Measurements from ENCODE around the gene POR.

The POR gene

GRCh38 chr7:75948179-75948578 lies 33.2 kb downstream of the POR start:
- TF ChIP-seq EZH2phosphoT487 (IDR thresholded peaks at IDR 0.05; ENCODE audit: borderline replicate concordance), result no peak
- TF ChIP-seq, protein P1, sequence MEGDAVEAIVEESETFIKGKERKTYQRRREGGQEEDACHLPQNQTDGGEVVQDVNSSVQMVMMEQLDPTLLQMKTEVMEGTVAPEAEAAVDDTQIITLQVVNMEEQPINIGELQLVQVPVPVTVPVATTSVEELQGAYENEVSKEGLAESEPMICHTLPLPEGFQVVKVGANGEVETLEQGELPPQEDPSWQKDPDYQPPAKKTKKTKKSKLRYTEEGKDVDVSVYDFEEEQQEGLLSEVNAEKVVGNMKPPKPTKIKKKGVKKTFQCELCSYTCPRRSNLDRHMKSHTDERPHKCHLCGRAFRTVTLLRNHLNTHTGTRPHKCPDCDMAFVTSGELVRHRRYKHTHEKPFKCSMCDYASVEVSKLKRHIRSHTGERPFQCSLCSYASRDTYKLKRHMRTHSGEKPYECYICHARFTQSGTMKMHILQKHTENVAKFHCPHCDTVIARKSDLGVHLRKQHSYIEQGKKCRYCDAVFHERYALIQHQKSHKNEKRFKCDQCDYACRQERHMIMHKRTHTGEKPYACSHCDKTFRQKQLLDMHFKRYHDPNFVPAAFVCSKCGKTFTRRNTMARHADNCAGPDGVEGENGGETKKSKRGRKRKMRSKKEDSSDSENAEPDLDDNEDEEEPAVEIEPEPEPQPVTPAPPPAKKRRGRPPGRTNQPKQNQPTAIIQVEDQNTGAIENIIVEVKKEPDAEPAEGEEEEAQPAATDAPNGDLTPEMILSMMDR (conservative IDR thresholded peaks at IDR 0.05; ENCODE audit: low read length), result no peak
- Histone ChIP-seq H3K27me3 (ENCODE audit: insufficient read depth, low read length, poor library complexity, severe bottlenecking) (no peaks in the 10 kb centered on the region), H3K9me2 (replicated peaks; ENCODE audit: low read depth, low read length) (no peaks in the 10 kb centered on the region), H3K36me3 (ENCODE audit: insufficient read depth, low read length) (no peaks in the 10 kb centered on the region), H3K79me2 (ENCODE audit: insufficient read depth, low read length) (no peaks in the 10 kb centered on the region), H2AFZ (ENCODE audit: low read length) (no peak overlapping the region), H3K4me1 (ENCODE audit: insufficient read depth, low read length, poor library complexity, severe bottlenecking) (no peaks in the 10 kb centered on the region), H4K20me1 (ENCODE audit: insufficient read depth, low read length, poor library complexity, severe bottlenecking) (no peaks in the 10 kb centered on the region), H3K9me3 (ENCODE audit: insufficient read depth, low read depth, low read length) (no peaks in the 10 kb centered on the region), H3F3A (ENCODE audit: low read depth) (no peaks in the 10 kb centered on the region), H3K4me3 (ENCODE audit: low read length, poor library complexity, severe bottlenecking) (no peak overlapping the region), H3K9ac (ENCODE audit: low read depth, low read length, poor library complexity, severe bottlenecking) (no peak overlapping the region), H3K4me2 (ENCODE audit: low read depth, low read length, poor library complexity, severe bottlenecking) (no peak overlapping the region)

DNA sequence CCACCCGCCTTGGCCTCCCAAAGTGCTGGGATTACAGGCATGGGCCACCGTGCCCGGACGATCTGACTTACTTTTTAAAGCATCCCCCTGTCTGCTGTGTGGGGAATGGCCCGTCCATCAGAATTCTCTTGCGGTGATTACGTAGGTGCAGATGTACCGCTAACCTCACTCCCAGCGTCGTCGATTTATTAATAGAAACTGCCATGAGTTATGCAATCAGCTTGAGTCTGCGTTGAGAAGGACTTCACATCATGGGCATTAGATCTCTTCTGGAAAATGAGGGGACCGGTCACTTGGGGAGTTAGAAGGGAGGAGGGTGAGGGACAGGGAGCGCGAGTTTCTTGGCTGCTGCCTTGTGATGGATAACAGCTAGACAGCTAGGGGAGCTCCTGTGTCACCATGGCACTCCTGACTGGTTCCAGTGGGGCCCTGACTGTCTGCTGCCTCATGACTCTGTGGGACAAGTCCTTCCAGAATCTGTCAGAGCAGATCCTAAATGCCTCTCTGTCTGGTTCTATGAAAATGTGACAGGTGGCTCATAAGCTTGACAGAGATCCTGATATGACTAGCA lies 35.2 kb downstream of the POR start:
- Histone ChIP-seq H3K79me2 (ENCODE audit: insufficient read depth, low read length) (no peaks in the 10 kb centered on the region), H3K27me3 (ENCODE audit: insufficient read depth, low read length, poor library complexity, severe bottlenecking) (no peaks in the 10 kb centered on the region), H3K4me1 (ENCODE audit: insufficient read depth, low read length, poor library complexity, severe bottlenecking) (no peaks in the 10 kb centered on the region), H3K9ac (ENCODE audit: low read depth, low read length, poor library complexity, severe bottlenecking) (no peak overlapping the region), H3K4me3 (ENCODE audit: low read length, poor library complexity, severe bottlenecking) (no peak overlapping the region), H3F3A (ENCODE audit: low read depth) (no peaks in the 10 kb centered on the region), H3K9me3 (ENCODE audit: insufficient read depth, low read depth, low read length) (no peaks in the 10 kb centered on the region), H3K4me2 (ENCODE audit: low read depth, low read length, poor library complexity, severe bottlenecking) (no peak overlapping the region), H2AFZ (ENCODE audit: low read length) (no peak overlapping the region), H4K20me1 (ENCODE audit: insufficient read depth, low read length, poor library complexity, severe bottlenecking) (no peaks in the 10 kb centered on the region), H3K9me2 (replicated peaks; ENCODE audit: low read depth, low read length) (no peaks in the 10 kb centered on the region), H3K36me3 (ENCODE audit: insufficient read depth, low read length) (peaks cover 4% of the 10 kb centered on the region; the same call in 1 of the 2 replicates)
- TF ChIP-seq, protein P1 (conservative IDR thresholded peaks at IDR 0.05; ENCODE audit: low read length), result no peak
- no peak for TF ChIP-seq EZH2phosphoT487 (IDR thresholded peaks at IDR 0.05; ENCODE audit: borderline replicate concordance)

DNA sequence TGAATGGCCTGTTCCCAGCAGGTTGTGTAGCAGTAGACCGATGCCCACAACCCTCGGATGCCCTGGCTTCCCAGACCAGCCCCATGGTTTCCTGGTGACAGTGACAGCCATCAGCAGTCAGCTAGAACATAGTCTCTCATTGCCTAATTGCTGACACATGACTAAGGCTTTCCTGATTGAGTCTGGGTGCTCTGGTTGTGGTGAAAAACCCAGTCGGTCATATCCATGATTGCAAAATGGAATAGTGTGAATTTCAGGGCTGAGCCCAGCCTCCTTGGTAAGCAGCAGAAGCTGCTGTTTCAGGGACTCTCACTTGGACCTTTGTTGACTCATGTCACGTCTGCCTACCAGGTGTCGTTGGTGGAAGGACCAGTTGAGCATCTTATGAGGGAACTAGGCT lies 36.6 kb downstream of the POR start:
- H3K9me3 ChIP-seq (ENCODE audit: insufficient read depth, low read depth, low read length), result no peaks in the 10 kb centered on the region
- no peaks in the 10 kb centered on the region for H3K27me3 ChIP-seq (ENCODE audit: insufficient read depth, low read length, poor library complexity, severe bottlenecking)
- H3F3A ChIP-seq (ENCODE audit: low read depth), result no peaks in the 10 kb centered on the region
- no peaks in the 10 kb centered on the region for H4K20me1 ChIP-seq (ENCODE audit: insufficient read depth, low read length, poor library complexity, severe bottlenecking)
- peaks cover 14% of the 10 kb centered on the region; the same call in 1 of the 2 replicates for H3K36me3 ChIP-seq (ENCODE audit: insufficient read depth, low read length)
- H3K79me2 ChIP-seq (ENCODE audit: insufficient read depth, low read length), result no peaks in the 10 kb centered on the region
- no peak overlapping the region for H3K4me3 ChIP-seq (ENCODE audit: low read length, poor library complexity, severe bottlenecking)
- no peak overlapping the region for H3K4me2 ChIP-seq (ENCODE audit: low read depth, low read length, poor library complexity, severe bottlenecking)
- no peaks in the 10 kb centered on the region for H3K9me2 ChIP-seq (replicated peaks; ENCODE audit: low read depth, low read length)
- no peak overlapping the region for H3K9ac ChIP-seq (ENCODE audit: low read depth, low read length, poor library complexity, severe bottlenecking)
- TF ChIP-seq, protein P1 (conservative IDR thresholded peaks at IDR 0.05; ENCODE audit: low read length), result no peak
- no peak for TF ChIP-seq EZH2phosphoT487 (IDR thresholded peaks at IDR 0.05; ENCODE audit: borderline replicate concordance)
- H3K4me1 ChIP-seq (ENCODE audit: insufficient read depth, low read length, poor library complexity, severe bottlenecking), result no peaks in the 10 kb centered on the region
- H2AFZ ChIP-seq (ENCODE audit: low read length), result no peak overlapping the region

Measured in Loucy (cell line).